ENCODE data around the gene KIF6.

Gene KIF6

DNA sequence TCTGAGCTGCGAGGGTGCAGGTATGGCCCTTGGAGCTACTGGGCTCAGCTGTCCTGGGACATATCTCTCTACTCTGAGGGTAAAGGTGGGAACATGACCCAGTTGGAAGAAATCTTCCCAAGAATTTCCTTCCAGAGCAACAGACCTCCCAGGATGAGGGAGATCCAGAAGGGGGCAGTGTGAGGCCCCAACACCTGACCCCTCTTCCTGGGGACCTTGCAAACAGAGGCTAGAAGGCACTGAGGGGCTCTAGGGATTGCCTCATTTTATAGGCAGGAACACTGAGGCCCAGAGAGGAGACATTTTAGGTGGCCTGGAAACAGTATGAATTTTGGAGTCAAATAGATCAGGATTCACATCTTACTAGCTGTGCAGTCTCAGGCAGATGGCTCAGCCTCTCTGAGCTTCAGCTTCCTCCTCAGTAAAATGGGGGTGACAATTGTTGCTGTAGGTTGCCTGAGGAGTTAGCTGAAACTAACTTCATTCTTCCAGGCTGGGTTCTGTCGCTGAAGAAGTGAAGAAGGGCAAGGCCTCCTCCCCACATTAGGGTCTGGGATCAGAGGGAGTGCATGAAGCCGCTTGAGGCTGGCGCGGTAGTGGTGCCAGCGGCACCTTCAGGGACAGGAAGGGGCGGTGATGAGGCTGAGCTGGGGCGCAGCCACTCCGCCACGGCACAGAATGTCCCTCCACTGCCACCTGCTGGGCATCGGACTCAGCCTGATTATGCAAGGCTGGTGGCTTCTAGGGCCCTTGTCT is 422.4 kb downstream of the KIF6 start (continued):
- no peak for TF ChIP-seq ZNF707 (tag by site-specific recombination; IDR thresholded peaks at IDR 0.05)
- TF ChIP-seq ZNF830 (tag by site-specific recombination; IDR thresholded peaks at IDR 0.05; ENCODE audit: low read depth): no peak
- TF ChIP-seq ZNF221 (tag by site-specific recombination; IDR thresholded peaks at IDR 0.05; ENCODE audit: borderline replicate concordance): no peak
- no peak for TF ChIP-seq IKZF3 (tag by site-specific recombination; IDR thresholded peaks at IDR 0.05)
- no peak for TF ChIP-seq ZNF624 (tag by site-specific recombination; IDR thresholded peaks at IDR 0.05)
- TF ChIP-seq, protein P1, sequence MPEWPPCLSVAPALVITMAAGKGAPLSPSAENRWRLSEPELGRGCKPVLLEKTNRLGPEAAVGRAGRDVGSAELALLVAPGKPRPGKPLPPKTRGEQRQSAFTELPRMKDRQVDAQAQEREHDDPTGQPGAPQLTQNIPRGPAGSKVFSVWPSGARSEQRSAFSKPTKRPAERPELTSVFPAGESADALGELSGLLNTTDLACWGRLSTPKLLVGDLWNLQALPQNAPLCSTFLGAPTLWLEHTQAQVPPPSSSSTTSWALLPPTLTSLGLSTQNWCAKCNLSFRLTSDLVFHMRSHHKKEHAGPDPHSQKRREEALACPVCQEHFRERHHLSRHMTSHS (tag by site-specific recombination; IDR thresholded peaks at IDR 0.05): no peak
- no peak for TF ChIP-seq REST (tag by site-specific recombination; IDR thresholded peaks at IDR 0.05)
- TF ChIP-seq, protein P2, sequence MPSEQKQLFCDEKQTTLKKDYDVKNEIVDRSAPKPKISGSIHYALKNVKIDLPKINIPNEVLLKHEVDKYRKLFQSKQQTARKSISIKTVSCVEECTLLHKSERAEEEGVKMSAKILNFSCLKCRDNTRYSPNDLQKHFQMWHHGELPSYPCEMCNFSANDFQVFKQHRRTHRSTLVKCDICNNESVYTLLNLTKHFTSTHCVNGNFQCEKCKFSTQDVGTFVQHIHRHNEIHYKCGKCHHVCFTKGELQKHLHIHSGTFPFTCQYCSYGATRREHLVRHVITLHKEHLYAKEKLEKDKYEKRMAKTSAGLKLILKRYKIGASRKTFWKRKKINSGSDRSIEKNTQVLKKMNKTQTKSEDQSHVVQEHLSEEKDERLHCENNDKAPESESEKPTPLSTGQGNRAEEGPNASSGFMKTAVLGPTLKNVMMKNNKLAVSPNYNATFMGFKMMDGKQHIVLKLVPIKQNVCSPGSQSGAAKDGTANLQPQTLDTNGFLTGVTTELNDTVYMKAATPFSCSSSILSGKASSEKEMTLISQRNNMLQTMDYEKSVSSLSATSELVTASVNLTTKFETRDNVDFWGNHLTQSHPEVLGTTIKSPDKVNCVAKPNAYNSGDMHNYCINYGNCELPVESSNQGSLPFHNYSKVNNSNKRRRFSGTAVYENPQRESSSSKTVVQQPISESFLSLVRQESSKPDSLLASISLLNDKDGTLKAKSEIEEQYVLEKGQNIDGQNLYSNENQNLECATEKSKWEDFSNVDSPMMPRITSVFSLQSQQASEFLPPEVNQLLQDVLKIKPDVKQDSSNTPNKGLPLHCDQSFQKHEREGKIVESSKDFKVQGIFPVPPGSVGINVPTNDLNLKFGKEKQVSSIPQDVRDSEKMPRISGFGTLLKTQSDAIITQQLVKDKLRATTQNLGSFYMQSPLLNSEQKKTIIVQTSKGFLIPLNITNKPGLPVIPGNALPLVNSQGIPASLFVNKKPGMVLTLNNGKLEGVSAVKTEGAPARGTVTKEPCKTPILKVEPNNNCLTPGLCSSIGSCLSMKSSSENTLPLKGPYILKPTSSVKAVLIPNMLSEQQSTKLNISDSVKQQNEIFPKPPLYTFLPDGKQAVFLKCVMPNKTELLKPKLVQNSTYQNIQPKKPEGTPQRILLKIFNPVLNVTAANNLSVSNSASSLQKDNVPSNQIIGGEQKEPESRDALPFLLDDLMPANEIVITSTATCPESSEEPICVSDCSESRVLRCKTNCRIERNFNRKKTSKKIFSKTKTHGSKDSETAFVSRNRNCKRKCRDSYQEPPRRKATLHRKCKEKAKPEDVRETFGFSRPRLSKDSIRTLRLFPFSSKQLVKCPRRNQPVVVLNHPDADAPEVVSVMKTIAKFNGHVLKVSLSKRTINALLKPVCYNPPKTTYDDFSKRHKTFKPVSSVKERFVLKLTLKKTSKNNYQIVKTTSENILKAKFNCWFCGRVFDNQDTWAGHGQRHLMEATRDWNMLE (tag by site-specific recombination; conservative IDR thresholded peaks at IDR 0.05; ENCODE audit: low read depth): no peak
- peak; percentile 24; the same call in 1 of the 2 replicates for TF ChIP-seq KLF1 (tag by site-specific recombination; IDR thresholded peaks at IDR 0.05)
- TF ChIP-seq PRDM1 (tag by site-specific recombination; IDR thresholded peaks at IDR 0.05): no peak
- peak; percentile 66 for TF ChIP-seq ZBTB8A (tag by site-specific recombination; IDR thresholded peaks at IDR 0.05)
- 0 out of 2 replicates have a peak, but pooled peaks have one; percentile 70 for TF ChIP-seq KLF17 (tag by site-specific recombination; IDR thresholded peaks at IDR 0.05)
- 0 out of 2 replicates have a peak, but pooled peaks have one; percentile 19 for TF ChIP-seq ZFP69B (tag by site-specific recombination; IDR thresholded peaks at IDR 0.05)
- no peak for TF ChIP-seq ZNF114 (tag by site-specific recombination; IDR thresholded peaks at IDR 0.05)

DNA sequence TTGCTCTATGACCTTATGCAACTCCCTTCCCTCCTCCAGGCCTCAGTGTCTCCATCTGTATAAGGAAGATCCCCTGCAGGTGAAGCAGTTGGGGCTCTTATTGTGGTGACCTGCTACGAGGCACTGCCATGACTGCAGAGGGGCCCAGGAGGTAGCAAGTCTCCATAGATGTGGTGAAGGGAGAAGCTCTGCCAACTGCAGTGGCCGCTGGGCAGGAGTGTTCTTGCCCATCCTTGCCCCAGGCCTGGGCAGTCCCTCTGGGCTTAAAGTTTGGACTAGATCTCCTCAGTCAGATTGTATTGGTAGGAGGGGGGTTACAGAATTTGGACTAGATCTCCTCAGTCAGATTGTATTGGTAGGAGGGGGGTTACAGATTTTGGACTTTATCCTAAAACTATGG is 423.2 kb downstream of the KIF6 start:
- no peak overlapping the region for H3K4me3 ChIP-seq (ENCODE audit: low read depth, low read length)
- no peaks in the 10 kb centered on the region for H3K36me3 ChIP-seq (ENCODE audit: control insufficient read depth in 2 of 2, insufficient read depth in 1 of 2, low read length in 2 of 2)
- TF ChIP-seq SCRT1 (tag by site-specific recombination; IDR thresholded peaks at IDR 0.05; ENCODE audit: borderline replicate concordance): no peak
- TF ChIP-seq, protein P3, sequence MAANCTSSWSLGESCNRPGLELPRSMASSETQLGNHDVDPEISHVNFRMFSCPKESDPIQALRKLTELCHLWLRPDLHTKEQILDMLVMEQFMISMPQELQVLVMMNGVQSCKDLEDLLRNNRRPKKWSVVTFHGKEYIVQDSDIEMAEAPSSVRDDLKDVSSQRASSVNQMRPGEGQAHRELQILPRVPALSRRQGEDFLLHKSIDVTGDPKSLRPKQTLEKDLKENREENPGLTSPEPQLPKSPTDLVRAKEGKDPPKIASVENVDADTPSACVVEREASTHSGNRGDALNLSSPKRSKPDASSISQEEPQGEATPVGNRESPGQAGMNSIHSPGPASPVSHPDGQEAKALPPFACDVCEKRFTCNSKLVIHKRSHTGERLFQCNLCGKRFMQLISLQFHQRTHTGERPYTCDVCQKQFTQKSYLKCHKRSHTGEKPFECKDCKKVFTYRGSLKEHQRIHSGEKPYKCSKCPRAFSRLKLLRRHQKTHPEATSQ (tag by site-specific recombination; IDR thresholded peaks at IDR 0.05): no peak
- TF ChIP-seq ZSCAN16 (tag by site-specific recombination; IDR thresholded peaks at IDR 0.05): no peak
- no peak for TF ChIP-seq BCL11B (tag by site-specific recombination; IDR thresholded peaks at IDR 0.05; ENCODE audit: low read depth)
- TF ChIP-seq ZNF174 (tag by site-specific recombination; IDR thresholded peaks at IDR 0.05): no peak
- TF ChIP-seq YY1 (tag by site-specific recombination; IDR thresholded peaks at IDR 0.05): no peak
- no peak for TF ChIP-seq ZNF133 (tag by site-specific recombination; IDR thresholded peaks at IDR 0.05)
- no peak for TF ChIP-seq WT1 (tag by site-specific recombination; IDR thresholded peaks at IDR 0.05)
- TF ChIP-seq ZNF626 (tag by site-specific recombination; IDR thresholded peaks at IDR 0.05): no peak
- TF ChIP-seq ZBTB48 (tag by site-specific recombination; IDR thresholded peaks at IDR 0.05): no peak
- TF ChIP-seq ZNF16 (tag by site-specific recombination; IDR thresholded peaks at IDR 0.05; ENCODE audit: low read depth): no peak
- TF ChIP-seq ZNF433 (tag by site-specific recombination; IDR thresholded peaks at IDR 0.05; ENCODE audit: low read depth): no peak
- ChIA-PET POLR2A (no interaction called here), CTCF (interaction anchor here (0.6 to 13.4 kb wide), 34 partner anchors 9 to 616 kb away, joined by 3 to 453 read pairs (median 7); no protein-coding TSS in a partner anchor)
- H3K9me3 ChIP-seq (ENCODE audit: control insufficient read depth, insufficient read depth, low read depth, low read length): no peaks in the 10 kb centered on the region
- H3K4me1 ChIP-seq (ENCODE audit: control insufficient read depth, insufficient read depth, low read length): no peaks in the 10 kb centered on the region
- no peak overlapping the region for H3K27ac ChIP-seq (ENCODE audit: extremely low read depth, low read depth, low read length)
